ENCODE measurements around the gene SDC3. TPM values are rescaled to one million over a fixed set of nuclear protein-coding genes. Genes with fewer than 3 reads are reported as not detected.

SDC3 gene
- total RNA-seq, 2 experiments from 2014 or later: 0.19 to 0.49 TPM

DNA sequence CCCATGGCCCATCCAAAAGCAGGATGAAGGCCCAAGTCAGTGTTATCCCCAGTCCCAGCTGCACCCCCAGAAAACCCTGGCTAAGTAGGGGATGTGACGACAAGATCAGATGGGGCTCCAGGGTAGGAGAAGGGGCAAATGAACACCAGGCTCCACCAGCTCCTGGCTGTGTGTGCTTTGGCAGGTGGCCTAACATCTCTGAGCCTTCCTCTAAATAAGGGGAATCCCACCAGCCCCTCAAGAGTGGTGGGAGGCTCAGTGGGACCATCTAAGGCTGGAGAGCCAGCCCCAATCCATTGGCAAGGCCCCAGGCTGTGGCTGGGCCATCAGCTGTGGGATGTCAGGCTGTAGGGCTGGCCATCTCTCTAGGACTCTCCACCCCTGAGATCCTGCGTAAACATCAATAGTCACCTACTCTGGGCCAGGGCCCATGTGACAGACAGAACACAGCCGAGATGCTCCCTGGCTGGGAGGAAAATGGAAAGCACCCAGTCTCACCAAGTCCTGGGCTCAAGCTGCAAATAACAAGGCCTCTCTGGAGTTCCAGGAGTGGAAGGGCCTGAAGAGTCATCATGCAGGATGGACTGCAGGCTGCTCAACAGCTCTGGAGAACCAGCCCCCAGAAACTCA, 7.5 kb downstream of the SDC3 start:
- DNase-seq: no peak
- Mint-ChIP-seq H3K4me1 (ENCODE audit: low read depth) (no peaks in the 10 kb centered on the region), H3K36me3 (ENCODE audit: low read depth) (no peaks in the 10 kb centered on the region), H3K9me3 (no peaks in the 10 kb centered on the region), H3K4me3 (no peak overlapping the region), H3K27me3 (ENCODE audit: low read depth) (peaks cover 8% of the 10 kb centered on the region), H3K27ac (no peak overlapping the region)
- CTCF ChIA-PET: interaction anchor here (0.6 kb wide), 1 partner anchor 121 kb away, joined by 3 read pairs; no protein-coding TSS in a partner anchor
- intact Hi-C loops (cut with micrococcal nuclease): no loop called here

- H3K4me3 Mint-ChIP-seq: no peak overlapping the region
- no peak overlapping the region for H3K27ac Mint-ChIP-seq
- no peak for DNase-seq
- H3K4me1 Mint-ChIP-seq (ENCODE audit: low read depth): no peaks in the 10 kb centered on the region
- H3K36me3 Mint-ChIP-seq (ENCODE audit: low read depth): no peaks in the 10 kb centered on the region
- peaks cover 5% of the 10 kb centered on the region for H3K27me3 Mint-ChIP-seq (ENCODE audit: low read depth)
- intact Hi-C loops (cut with micrococcal nuclease): no loop called here
- CTCF ChIA-PET: no interaction called here
- H3K9me3 Mint-ChIP-seq: no peaks in the 10 kb centered on the region
Observed at GRCh38 chr1:30900486-30900885, 8.1 kb downstream of the SDC3 start.

DNA sequence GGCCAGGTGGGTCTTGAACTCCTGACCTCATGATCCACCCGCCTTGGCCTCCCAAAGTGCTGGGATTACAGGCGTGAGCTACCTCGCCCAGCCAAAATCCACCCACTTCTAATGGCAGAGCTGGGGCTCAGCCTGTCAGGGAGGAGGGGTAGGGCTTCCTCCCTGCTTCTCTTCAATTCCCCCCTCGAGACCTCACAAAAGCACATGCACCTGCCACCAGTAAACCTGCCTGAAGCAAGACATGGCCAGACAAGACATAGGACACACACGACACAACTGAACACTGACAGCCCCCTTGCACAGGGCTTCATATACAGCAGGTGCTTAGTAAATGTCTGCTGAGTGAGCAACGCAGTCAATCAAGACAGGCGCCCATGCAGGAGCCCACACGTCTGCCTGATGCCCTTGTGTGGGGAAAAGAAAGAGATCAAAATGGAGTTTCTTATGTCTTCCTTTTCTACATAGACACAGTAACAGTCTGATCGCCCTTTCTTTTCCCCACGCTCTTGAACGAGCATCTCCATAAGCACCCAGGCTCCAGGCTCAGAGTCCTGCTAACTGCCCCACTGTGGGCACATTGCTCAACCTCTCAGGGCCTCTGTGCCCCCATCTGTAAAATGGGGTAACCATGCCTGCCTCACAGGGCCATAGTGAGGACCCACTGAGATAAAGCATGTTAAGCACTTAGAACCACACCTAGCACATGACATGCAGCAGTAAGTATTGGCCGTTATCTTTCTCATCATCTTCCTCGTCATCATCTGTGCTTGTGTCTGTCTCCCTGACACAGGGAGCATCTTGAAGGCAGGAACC, 8.8 kb downstream of the SDC3 start:
- Mint-ChIP-seq H3K36me3 (ENCODE audit: low read depth) (no peaks in the 10 kb centered on the region), H3K9me3 (no peaks in the 10 kb centered on the region), H3K4me3 (no peak overlapping the region), H3K27ac (no peak overlapping the region), H3K27me3 (ENCODE audit: low read depth) (peaks cover 3% of the 10 kb centered on the region), H3K4me1 (ENCODE audit: low read depth) (no peaks in the 10 kb centered on the region)
- CTCF ChIA-PET: no interaction called here
- intact Hi-C loops (cut with micrococcal nuclease): no loop called here
- DNase-seq: no peak

GRCh38 chr1:30898031-30898815, 10.3 kb downstream of the SDC3 start:
- intact Hi-C loops (cut with micrococcal nuclease): no loop called here
- Mint-ChIP-seq H3K27me3 (ENCODE audit: low read depth) (peaks cover 3% of the 10 kb centered on the region), H3K9me3 (no peaks in the 10 kb centered on the region), H3K4me1 (ENCODE audit: low read depth) (no peaks in the 10 kb centered on the region), H3K36me3 (ENCODE audit: low read depth) (no peaks in the 10 kb centered on the region), H3K4me3 (no peak overlapping the region), H3K27ac (no peak overlapping the region)
- CTCF ChIA-PET: no interaction called here
- DNase-seq: no peak

DNA sequence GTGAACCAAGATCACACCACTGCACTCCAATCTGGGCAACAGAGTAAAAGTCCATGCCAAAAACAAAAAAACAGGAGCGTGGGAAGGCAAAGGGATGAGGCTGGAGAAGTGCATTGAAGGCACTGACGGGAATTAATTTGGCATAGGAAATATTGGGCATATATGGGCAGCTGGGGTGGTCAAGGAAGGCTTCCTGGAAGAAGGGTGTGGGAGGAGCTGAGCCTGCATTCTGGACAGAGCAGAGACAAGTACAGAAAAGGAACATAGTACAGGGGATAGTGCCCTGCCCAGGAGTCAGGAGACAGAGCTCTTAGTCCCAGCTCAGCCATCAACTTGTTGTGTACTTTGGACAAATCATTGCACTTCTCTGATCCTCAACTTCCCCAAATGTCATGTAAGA, 11.7 kb downstream of the SDC3 start:
- Mint-ChIP-seq H3K4me3 (no peak overlapping the region), H3K9me3 (no peaks in the 10 kb centered on the region), H3K27ac (no peak overlapping the region), H3K4me1 (ENCODE audit: low read depth) (no peaks in the 10 kb centered on the region), H3K36me3 (ENCODE audit: low read depth) (no peaks in the 10 kb centered on the region), H3K27me3 (ENCODE audit: low read depth) (peaks cover 6% of the 10 kb centered on the region)
- no peak for DNase-seq
- CTCF ChIA-PET: interaction anchor here (2.1 kb wide), 1 partner anchor 14 kb away, joined by 5 read pairs; no protein-coding TSS in a partner anchor
- intact Hi-C loops (cut with micrococcal nuclease): no loop called here

DNA sequence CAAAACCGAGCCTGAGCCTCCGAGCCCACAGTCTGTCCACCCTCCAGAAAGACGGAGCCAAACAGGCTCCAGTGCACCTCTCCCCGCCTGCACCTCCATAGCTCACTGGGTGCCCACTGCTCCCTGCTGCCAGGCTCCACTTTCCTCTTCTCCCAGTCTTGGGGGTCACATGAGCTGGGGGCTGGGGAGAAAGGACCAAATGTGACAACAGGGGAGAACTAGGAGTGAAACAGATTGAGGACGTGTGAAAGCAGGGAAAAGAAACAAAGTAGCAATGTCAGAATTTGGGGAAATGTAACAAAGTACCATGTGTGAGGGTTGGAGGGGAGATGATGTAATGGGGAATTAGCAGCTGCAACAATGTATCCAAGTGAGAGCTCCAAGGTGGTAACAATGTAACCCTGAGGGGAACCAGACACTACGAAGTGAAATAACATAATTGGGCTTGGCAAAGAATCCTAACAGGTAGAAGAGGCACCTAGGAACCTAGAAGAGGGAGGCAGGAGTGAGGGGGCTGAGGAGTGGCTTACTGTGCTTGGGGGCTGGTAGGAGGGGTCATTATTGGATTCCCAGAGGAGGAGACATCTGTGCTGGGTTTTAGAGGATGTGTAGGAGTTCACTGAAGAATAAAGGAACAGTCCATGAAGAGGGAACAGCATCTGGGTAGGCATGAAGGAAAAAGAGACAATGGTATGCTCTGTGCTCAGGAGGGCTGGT, 12.5 kb downstream of the SDC3 start:
- H3K9me3 Mint-ChIP-seq: no peaks in the 10 kb centered on the region
- H3K4me1 Mint-ChIP-seq (ENCODE audit: low read depth): no peaks in the 10 kb centered on the region
- CTCF ChIA-PET: interaction anchor here (2.1 kb wide), 1 partner anchor 15 kb away, joined by 5 read pairs; no protein-coding TSS in a partner anchor
- intact Hi-C loops (cut with micrococcal nuclease): no loop called here
- DNase-seq: no peak
- no peak overlapping the region for H3K4me3 Mint-ChIP-seq
- no peak overlapping the region for H3K27ac Mint-ChIP-seq
- no peaks in the 10 kb centered on the region for H3K36me3 Mint-ChIP-seq (ENCODE audit: low read depth)
- H3K27me3 Mint-ChIP-seq (ENCODE audit: low read depth): peaks cover 6% of the 10 kb centered on the region

- Mint-ChIP-seq H3K4me1 (ENCODE audit: low read depth) (no peaks in the 10 kb centered on the region), H3K36me3 (ENCODE audit: low read depth) (no peaks in the 10 kb centered on the region), H3K9me3 (no peaks in the 10 kb centered on the region), H3K4me3 (no peak overlapping the region), H3K27ac (no peak overlapping the region), H3K27me3 (ENCODE audit: low read depth) (peaks cover 6% of the 10 kb centered on the region)
- DNase-seq: no peak
- CTCF ChIA-PET: interaction anchor here (1.5 to 2.1 kb wide), 2 partner anchors 16 to 94 kb away, joined by 3 to 5 read pairs; no protein-coding TSS in a partner anchor
- intact Hi-C loops (cut with micrococcal nuclease): no loop called here
Observed at GRCh38 chr1:30895382-30895943, 13.1 kb downstream of the SDC3 start.

- Mint-ChIP-seq H3K27me3 (ENCODE audit: low read depth) (peaks cover 6% of the 10 kb centered on the region), H3K4me1 (ENCODE audit: low read depth) (no peaks in the 10 kb centered on the region), H3K9me3 (no peaks in the 10 kb centered on the region), H3K27ac (no peak overlapping the region), H3K36me3 (ENCODE audit: low read depth) (no peaks in the 10 kb centered on the region), H3K4me3 (no peak overlapping the region)
- CTCF ChIA-PET: interaction anchor here (1.5 kb wide), 1 partner anchor 93 kb away, joined by 3 read pairs; no protein-coding TSS in a partner anchor
- no peak for DNase-seq
- intact Hi-C loops (cut with micrococcal nuclease): no loop called here
Observed at GRCh38 chr1:30894508-30894973, 14.0 kb downstream of the SDC3 start.

DNA sequence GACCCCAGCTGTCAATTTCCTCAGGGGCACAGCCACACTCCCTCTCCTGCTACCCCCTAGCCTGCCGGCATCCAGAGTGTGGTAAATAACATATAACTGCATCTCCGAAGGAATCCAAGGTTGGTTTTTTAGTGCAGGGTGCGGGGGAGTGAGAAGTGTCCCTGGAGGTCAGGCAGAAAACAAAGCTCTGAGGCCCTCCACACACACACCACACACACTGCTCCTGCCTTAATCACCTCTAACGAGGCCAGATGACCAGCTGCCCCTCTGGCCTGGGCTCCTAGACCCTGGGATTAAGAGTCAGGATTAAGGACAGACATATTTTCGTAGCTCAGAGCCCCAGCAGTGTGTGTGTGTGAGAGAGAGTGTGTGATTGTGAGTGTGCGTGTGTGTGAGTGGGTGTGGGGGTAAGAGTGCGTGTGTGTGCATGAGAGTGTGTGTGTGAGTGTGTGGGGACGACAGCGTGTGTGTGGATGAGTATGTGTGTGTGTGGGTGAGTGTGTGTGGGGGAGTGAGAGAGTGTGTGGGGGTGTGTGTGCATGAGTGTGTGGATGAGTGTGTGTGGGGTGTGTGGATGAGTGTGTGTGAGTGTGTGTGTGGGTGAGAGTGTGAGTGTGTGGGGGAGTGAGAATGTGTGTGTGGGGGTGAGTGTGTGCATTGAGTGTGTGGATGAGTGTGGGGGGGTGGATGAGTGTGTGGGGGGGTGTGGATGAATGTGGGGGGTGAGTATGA, 14.6 kb downstream of the SDC3 start:
- Mint-ChIP-seq H3K9me3 (no peaks in the 10 kb centered on the region), H3K27ac (no peak overlapping the region), H3K36me3 (ENCODE audit: low read depth) (no peaks in the 10 kb centered on the region), H3K4me3 (no peak overlapping the region), H3K27me3 (ENCODE audit: low read depth) (peaks cover 6% of the 10 kb centered on the region), H3K4me1 (ENCODE audit: low read depth) (no peaks in the 10 kb centered on the region)
- CTCF ChIA-PET: interaction anchor here (1.5 kb wide), 1 partner anchor 93 kb away, joined by 3 read pairs; no protein-coding TSS in a partner anchor
- intact Hi-C loops (cut with micrococcal nuclease): no loop called here
- DNase-seq: no peak

GRCh38 chr1:30892671-30893073, 15.9 kb downstream of the SDC3 start:
- intact Hi-C loops (cut with micrococcal nuclease): no loop called here
- H3K9me3 Mint-ChIP-seq: no peaks in the 10 kb centered on the region
- H3K4me1 Mint-ChIP-seq (ENCODE audit: low read depth): no peaks in the 10 kb centered on the region
- no peak for DNase-seq
- H3K27me3 Mint-ChIP-seq (ENCODE audit: low read depth): peaks cover 6% of the 10 kb centered on the region
- CTCF ChIA-PET: interaction anchor here (0.6 to 0.8 kb wide), 2 partner anchors 18 to 300 kb away, joined by 3 read pairs; no protein-coding TSS in a partner anchor
- H3K36me3 Mint-ChIP-seq (ENCODE audit: low read depth): no peaks in the 10 kb centered on the region
- H3K4me3 Mint-ChIP-seq: no peak overlapping the region
- no peak overlapping the region for H3K27ac Mint-ChIP-seq

- H3K9me3 Mint-ChIP-seq: no peaks in the 10 kb centered on the region
- CTCF ChIA-PET: no interaction called here
- no peak for DNase-seq
- intact Hi-C loops (cut with micrococcal nuclease): no loop called here
- H3K4me3 Mint-ChIP-seq: no peak overlapping the region
- H3K36me3 Mint-ChIP-seq (ENCODE audit: low read depth): no peaks in the 10 kb centered on the region
- no peaks in the 10 kb centered on the region for H3K4me1 Mint-ChIP-seq (ENCODE audit: low read depth)
- H3K27ac Mint-ChIP-seq: no peak overlapping the region
- H3K27me3 Mint-ChIP-seq (ENCODE audit: low read depth): peaks cover 6% of the 10 kb centered on the region
Observed at GRCh38 chr1:30891227-30891552, 17.4 kb downstream of the SDC3 start.
